CD14-positive monocyte (primary cell): ENCODE measurements around the gene MST1. TPM values are rescaled to one million over a fixed set of nuclear protein-coding genes. Genes with fewer than 3 reads are reported as not detected.

Experiments
- DNase-seq, 3 donors: peaks; one replicate each; pipeline ENCODE4 v3.0.0-alpha.2; 2011 to 2022
- H2AFZ ChIP-seq: 2 replicates; pipeline ENCODE4 v1.6.0; 2012; ENCODE audit warnings: mild to moderate bottlenecking, low read depth, low read length, inconsistent platforms; ENCODE audit not compliant: insufficient read depth, poor library complexity, severe bottlenecking
- H3K27ac ChIP-seq, 2 donors: 1 replicate in 1 of 2; 2 replicates in 1 of 2; pipeline ENCODE4 v1.5.1; 2012 to 2013; ENCODE audit warnings: low read length in 2 of 2, control low read depth in 1 of 2, inconsistent platforms in 1 of 2, low read depth in 1 of 2, mild to moderate bottlenecking in 1 of 2
- H3K27me3 ChIP-seq, 2 donors: one replicate each; pipeline versions ENCODE4 v1.6.0 to v1.6.1; 2011 to 2013; ENCODE audit warnings: low read length in 2 of 2; ENCODE audit not compliant: control insufficient read depth in 2 of 2, insufficient read depth in 2 of 2
- H3K36me3 ChIP-seq, 2 donors: replicated peaks in 1 of 2; 1 replicate in 1 of 2; 2 replicates in 1 of 2; pipeline versions ENCODE4 v1.5.1 to v1.6.1; 2012 to 2013; ENCODE audit warnings: low read length in 2 of 2, control low read depth in 1 of 2, inconsistent platforms in 1 of 2, mild to moderate bottlenecking in 1 of 2; ENCODE audit not compliant: insufficient read depth in 2 of 2, control insufficient read depth in 1 of 2
- H3K4me1 ChIP-seq, 2 donors: 1 replicate in 1 of 2; 2 replicates in 1 of 2; pipeline versions ENCODE4 v1.5.1 to v1.6.1; 2012 to 2013; ENCODE audit warnings: low read length in 2 of 2, control low read depth in 1 of 2, inconsistent platforms in 1 of 2, mild to moderate bottlenecking in 1 of 2, moderate library complexity in 1 of 2; ENCODE audit not compliant: insufficient read depth in 2 of 2, control insufficient read depth in 1 of 2
- H3K4me2 ChIP-seq: replicated peaks from 2 replicates; pipeline ENCODE3; 2012; ENCODE audit warnings: low read length, moderate library complexity, mild to moderate bottlenecking; ENCODE audit not compliant: poor library complexity, severe bottlenecking; ENCODE audit errors: extremely low read depth
- H3K4me3 ChIP-seq, 3 experiments: fragments of 200-600 bp in 1 of 3; sonication (generic) in 1 of 3; replicated peaks in 1 of 3; 1 replicate in 2 of 3; 2 replicates in 1 of 3; pipeline ENCODE4 v1.5.1; 2011 to 2013; ENCODE audit warnings: low read length in 3 of 3, mild to moderate bottlenecking in 3 of 3, control low read depth in 2 of 3, low read depth in 2 of 3, inconsistent platforms in 1 of 3, moderate library complexity in 1 of 3
- H3K79me2 ChIP-seq: 2 replicates; pipeline ENCODE4 v1.6.0; 2012; ENCODE audit warnings: mild to moderate bottlenecking, control low read depth, inconsistent platforms, low read length, moderate library complexity; ENCODE audit not compliant: insufficient read depth
- H3K9ac ChIP-seq: 2 replicates; pipeline ENCODE4 v1.6.0; 2017; ENCODE audit warnings: low read length, mild to moderate bottlenecking; ENCODE audit not compliant: insufficient read depth, poor library complexity, severe bottlenecking
- H3K9me3 ChIP-seq, 2 donors: replicated peaks in 1 of 2; 1 replicate in 1 of 2; 2 replicates in 1 of 2; pipeline versions ENCODE4 v1.5.1 to v1.6.1; 2012 to 2013; ENCODE audit warnings: low read length in 2 of 2, control low read depth in 1 of 2; ENCODE audit not compliant: control insufficient read depth in 1 of 2, insufficient read depth in 1 of 2
- H4K20me1 ChIP-seq: 2 replicates; pipeline ENCODE4 v1.6.0; 2012; ENCODE audit warnings: mild to moderate bottlenecking, low read length, control low read depth, moderate library complexity; ENCODE audit not compliant: insufficient read depth
- H3K27ac Mint-ChIP-seq, 7 donors: one replicate each; pipeline ENCODE4 v1.8.0; 2020; ENCODE audit warnings: mild to moderate bottlenecking in 7 of 7, mixed read lengths in 7 of 7, moderate library complexity in 6 of 7, inconsistent platforms in 2 of 7
- H3K27me3 Mint-ChIP-seq, 3 donors: one replicate each; pipeline ENCODE4 v1.8.0; 2021 to 2022; ENCODE audit warnings: low read depth in 3 of 3, mild to moderate bottlenecking in 3 of 3, mixed read lengths in 3 of 3, moderate library complexity in 3 of 3, inconsistent platforms in 1 of 3
- H3K36me3 Mint-ChIP-seq, 2 donors: one replicate each; pipeline ENCODE4 v1.8.0; 2020; ENCODE audit warnings: mixed read lengths in 2 of 2, inconsistent platforms in 1 of 2, mild to moderate bottlenecking in 1 of 2
- H3K4me1 Mint-ChIP-seq: one replicate; pipeline ENCODE4 v1.8.0; 2020; ENCODE audit warnings: mild to moderate bottlenecking, mixed read lengths
- H3K4me3 Mint-ChIP-seq, 2 donors: one replicate each; pipeline ENCODE4 v1.8.0; 2020; ENCODE audit warnings: mild to moderate bottlenecking in 2 of 2, mixed read lengths in 2 of 2, moderate library complexity in 1 of 2
- H3K9me3 Mint-ChIP-seq, 7 donors: one replicate each; pipeline ENCODE4 v1.8.0; 2020 to 2022; ENCODE audit warnings: mixed read lengths in 7 of 7, mild to moderate bottlenecking in 6 of 7, moderate library complexity in 6 of 7, inconsistent platforms in 2 of 7
- CTCF ChIP-seq: fragments of 200-600 bp; IDR thresholded peaks from one replicate; pipeline ENCODE4 v1.8.0; 2022; ENCODE audit warnings: antibody characterized with exemption, mild to moderate bottlenecking
- WGBS: methylation state at CpG from one replicate; pipeline ENCODE4 v1.1.5; 2013; ENCODE audit warnings: missing lambda C conversion rate; ENCODE audit not compliant: insufficient coverage; 5-methylcytosine and 5-hydroxymethylcytosine counted together
- intact Hi-C, 2 donors: fragments of 100-400 bp; cut with micrococcal nuclease; formaldehyde crosslinking; loops; one replicate each; pipeline versions ENCODE4 v1.15.0 to v1.15.1; 2023
- polyA plus RNA-seq, 3 donors: library from polyadenylated mRNA; depleted of rRNA in 1 of 3; unstranded in 2 of 3; stranded (reverse) in 1 of 3; fragments of 300-500 nt in 2 of 3; fragments of >200 nt in 1 of 3; fragmentation: Illumina TruSeq in 2 of 3; gene quantifications; 1 replicate in 2 of 3; 2 replicates in 1 of 3; pipeline ENCODE4 v1.2.3, GENCODE V29; 2012 to 2021

Gene MST1
- polyA plus RNA-seq, 3 donors: 0.28 to 17.8 TPM; not detected in 1

GRCh38 chr3:49717211-49717958 lies 28.1 kb upstream of the MST1 start:
- no peak overlapping the region for H3K4me3 ChIP-seq
- no peaks in the 10 kb centered on the region for H3K9me3 ChIP-seq
- no peak overlapping the region for H3K27ac ChIP-seq
- peaks cover 27 to 39% of the 10 kb centered on the region in 2 donors for H3K36me3 Mint-ChIP-seq
- TF ChIP-seq CTCF: no peak
- no peak overlapping the region for H3K9ac ChIP-seq
- H3K27me3 Mint-ChIP-seq: peaks cover 7 to 9% (median 7%) of the 10 kb centered on the region in 3 donors
- H3K4me2 ChIP-seq: no peak overlapping the region
- 95% methylated on average over 7 of the region's 14 CpGs for WGBS
- H4K20me1 ChIP-seq: peaks cover 23% of the 10 kb centered on the region
- peak in 1 of 3 donors; percentile 4 for DNase-seq
- intact Hi-C loops: loop anchor here in 1 of 2 donors (10.0 kb wide), 1 partner anchor 227 kb away; the partner anchor contains the start of gene RBM6
- H3K27ac Mint-ChIP-seq: peak overlapping the region in 1 of 7 donors; percentile 37
- H3K9me3 Mint-ChIP-seq: peaks cover 0 to 5% (median 0%) of the 10 kb centered on the region in 7 donors
- H3K36me3 ChIP-seq: peaks cover 10 to 30% of the 10 kb centered on the region in 2 donors
- H3K4me1 Mint-ChIP-seq: peaks cover 24% of the 10 kb centered on the region
- H3K4me3 Mint-ChIP-seq: no peak overlapping the region
- peaks cover 19 to 27% of the 10 kb centered on the region in 2 donors for H3K4me1 ChIP-seq
- H3K27me3 ChIP-seq: peaks cover 0 to 7% of the 10 kb centered on the region in 2 donors
- no peak overlapping the region for H2AFZ ChIP-seq
- H3K79me2 ChIP-seq: peaks cover 10% of the 10 kb centered on the region

GRCh38 chr3:49716691-49717210 lies 27.5 kb upstream of the MST1 start:
- H3K4me3 ChIP-seq: no peak overlapping the region
- no peak overlapping the region for H3K9ac ChIP-seq
- peaks cover 7 to 9% (median 7%) of the 10 kb centered on the region in 3 donors for H3K27me3 Mint-ChIP-seq
- peaks cover 0 to 5% (median 0%) of the 10 kb centered on the region in 7 donors for H3K9me3 Mint-ChIP-seq
- H3K4me2 ChIP-seq: no peak overlapping the region
- H3K4me1 Mint-ChIP-seq: peaks cover 28% of the 10 kb centered on the region
- H3K4me1 ChIP-seq: peaks cover 19 to 28% of the 10 kb centered on the region in 2 donors
- peak in 1 of 3 donors; percentile 2 for DNase-seq
- peaks cover 20% of the 10 kb centered on the region for H4K20me1 ChIP-seq
- H2AFZ ChIP-seq: no peak overlapping the region
- H3K4me3 Mint-ChIP-seq: no peak overlapping the region
- H3K27me3 ChIP-seq: peaks cover 0 to 7% of the 10 kb centered on the region in 2 donors
- no peak for TF ChIP-seq CTCF
- 99% methylated on average over 15 of the region's 16 CpGs for WGBS
- no peak overlapping the region for H3K27ac Mint-ChIP-seq
- H3K9me3 ChIP-seq: no peaks in the 10 kb centered on the region
- no peak overlapping the region for H3K27ac ChIP-seq
- peaks cover 5% of the 10 kb centered on the region for H3K79me2 ChIP-seq
- intact Hi-C loops: loop anchor here in 1 of 2 donors (10.0 kb wide), 1 partner anchor 228 kb away; the partner anchor contains the start of gene RBM6
- peaks cover 6 to 24% of the 10 kb centered on the region in 2 donors for H3K36me3 ChIP-seq
- peaks cover 30 to 32% of the 10 kb centered on the region in 2 donors for H3K36me3 Mint-ChIP-seq
